B cell (primary cell): ENCODE data around the gene S100A1. TPM values are rescaled to one million over a fixed set of nuclear protein-coding genes. Genes with fewer than 3 reads are reported as not detected.

Source experiments
- ATAC-seq: fragments of 200-7000 bp; cut with Tn5 transposase; one replicate; pipeline ENCODE4 v1.10.0; 2021; ENCODE audit warnings: low read depth, mild to moderate bottlenecking, moderate number of reproducible peaks, moderate library complexity
- CTCF ChIA-PET: fragments of 350-600 bp; sonication (Branson Sonifier 250); formaldehyde crosslinking; loops from one replicate; lab custom pipeline; 2021; ENCODE audit warnings: antibody characterized with exemption, inconsistent platforms; lab: Charles Lee
- POLR2A ChIA-PET: fragments of 350-600 bp; sonication (Branson Sonifier 250); formaldehyde crosslinking; loops from one replicate; lab custom pipeline; 2021; ENCODE audit warnings: antibody characterized with exemption; lab: Charles Lee
- DNase-seq: peaks from one replicate; pipeline ENCODE4 v3.0.0; 2013
- H2AFZ ChIP-seq: 2 replicates; pipeline ENCODE4 v1.6.1; 2012; ENCODE audit warnings: mild to moderate bottlenecking, low read depth, low read length; ENCODE audit not compliant: insufficient read depth, poor library complexity, severe bottlenecking
- H3K27ac ChIP-seq, 2 donors: 1 replicate in 1 of 2; 2 replicates in 1 of 2; pipeline ENCODE4 v1.5.1; 2012 to 2013; ENCODE audit warnings: low read length in 2 of 2, mild to moderate bottlenecking in 2 of 2, moderate library complexity in 1 of 2
- H3K27me3 ChIP-seq, 4 experiments: fragments of 200-600 bp in 1 of 4; sonication (generic) in 1 of 4; replicated peaks in 1 of 4; 1 replicate in 2 of 4; 2 replicates in 2 of 4; pipeline versions ENCODE4 v1.6.1 to v1.7.0; 2013 to 2016; ENCODE audit warnings: low read length in 3 of 4, mild to moderate bottlenecking in 2 of 4, mixed read lengths in 1 of 4, moderate library complexity in 1 of 4; ENCODE audit not compliant: insufficient read depth in 4 of 4, control insufficient read depth in 3 of 4; ENCODE audit errors: control extremely low read depth in 1 of 4
- H3K36me3 ChIP-seq, 2 experiments: replicated peaks in 1 of 2; 1 replicate in 1 of 2; 2 replicates in 1 of 2; pipeline versions ENCODE4 v1.6.1 to v1.7.1; 2013; ENCODE audit warnings: low read length in 1 of 2; ENCODE audit not compliant: insufficient read depth in 2 of 2, control insufficient read depth in 1 of 2; ENCODE audit errors: control extremely low read depth in 1 of 2, extremely low read depth in 1 of 2
- H3K4me1 ChIP-seq, 2 donors: fragments of 200-600 bp in 1 of 2; sonication (generic) in 1 of 2; 1 replicate in 1 of 2; 2 replicates in 1 of 2; pipeline versions ENCODE4 v1.5.1 to v1.6.1; 2013 to 2017; ENCODE audit warnings: low read length in 2 of 2; ENCODE audit not compliant: control insufficient read depth in 2 of 2, insufficient read depth in 2 of 2
- H3K4me2 ChIP-seq: replicated peaks from 2 replicates; pipeline ENCODE3; 2012; ENCODE audit warnings: mild to moderate bottlenecking, low read depth, low read length; ENCODE audit not compliant: poor library complexity, severe bottlenecking
- H3K4me3 ChIP-seq, 5 experiments: fragments of 200-600 bp in 1 of 5; sonication (generic) in 1 of 5; 1 replicate in 3 of 5; 2 replicates in 2 of 5; pipeline versions ENCODE4 v1.5.1 to v1.7.0; 2011 to 2016; ENCODE audit warnings: low read length in 4 of 5, mild to moderate bottlenecking in 4 of 5, low read depth in 2 of 5, control low read depth in 1 of 5, moderate library complexity in 1 of 5; ENCODE audit not compliant: insufficient read depth in 1 of 5; ENCODE audit errors: control extremely low read depth in 1 of 5, extremely low read depth in 1 of 5
- H3K79me2 ChIP-seq: fragments of 200-600 bp; sonication (generic); one replicate; pipeline ENCODE4 v1.6.0; 2016; ENCODE audit warnings: low read length; ENCODE audit not compliant: control insufficient read depth, insufficient read depth
- H3K9ac ChIP-seq: fragments of 200-600 bp; sonication (generic); 2 replicates; pipeline ENCODE4 v1.6.1; 2017; ENCODE audit warnings: mild to moderate bottlenecking, low read length, moderate library complexity
- H3K9me3 ChIP-seq, 3 donors: one replicate each; pipeline versions ENCODE4 v1.6.1 to v1.7.1; 2013; ENCODE audit warnings: low read length in 2 of 3; ENCODE audit not compliant: control insufficient read depth in 2 of 3, insufficient read depth in 1 of 3; ENCODE audit errors: control extremely low read depth in 1 of 3
- H4K20me1 ChIP-seq: 2 replicates; pipeline ENCODE4 v1.6.0; 2012; ENCODE audit warnings: mild to moderate bottlenecking, low read length; ENCODE audit not compliant: insufficient read depth, control insufficient read depth, poor library complexity, severe bottlenecking
- H3K27ac Mint-ChIP-seq: one replicate; pipeline ENCODE4 v1.8.0; 2021; ENCODE audit warnings: mixed read lengths
- H3K27me3 Mint-ChIP-seq: one replicate; pipeline ENCODE4 v1.8.0; 2021; ENCODE audit warnings: mixed read lengths
- H3K4me1 Mint-ChIP-seq: one replicate; pipeline ENCODE4 v1.8.0; 2021; ENCODE audit warnings: mixed read lengths
- H3K4me3 Mint-ChIP-seq: one replicate; pipeline ENCODE4 v1.8.0; 2021; ENCODE audit warnings: mixed read lengths
- H3K9me3 Mint-ChIP-seq: one replicate; pipeline ENCODE4 v1.8.0; 2022; ENCODE audit warnings: mixed read lengths; ENCODE audit not compliant: insufficient read depth
- CTCF ChIP-seq: fragments of 200-600 bp; IDR thresholded peaks from one replicate; pipeline ENCODE4 v1.8.0; 2022; ENCODE audit warnings: antibody characterized with exemption, mild to moderate bottlenecking
- EZH2 ChIP-seq: IDR thresholded peaks from 2 replicates; pipeline ENCODE4 v1.6.1; 2012; ENCODE audit warnings: borderline replicate concordance, low read depth, mild to moderate bottlenecking, moderate library complexity, low read length; ENCODE audit not compliant: insufficient read depth, poor library complexity, severe bottlenecking
- WGBS: methylation state at CpG from one replicate; pipeline ENCODE4 v1.1.5; 2013; ENCODE audit warnings: missing lambda C conversion rate; ENCODE audit not compliant: insufficient coverage; 5-methylcytosine and 5-hydroxymethylcytosine counted together
- intact Hi-C: fragments of 100-400 bp; cut with micrococcal nuclease; formaldehyde crosslinking; loops from one replicate; pipeline ENCODE4 v1.10.0; 2022
- polyA plus RNA-seq: library from polyadenylated mRNA; depleted of rRNA; stranded (reverse); fragments of >200 nt; gene quantifications from 2 replicates; pipeline ENCODE4 v1.2.3, GENCODE V29; 2012
- total RNA-seq, 2 donors: library from RNA; stranded (reverse); fragments of 120-200 nt in 1 of 2; gene quantifications; 1 replicate in 1 of 2; 2 replicates in 1 of 2; pipeline versions ENCODE4 v1.2.3 to v1.2.4, GENCODE V29; 2013 to 2022

The S100A1 gene
- total and polyA plus RNA-seq, 2 donors (not counting 1 experiment from before 2014, with no cell fraction given): not detected

GRCh38 chr1:153614906-153615305 is 13.3 kb upstream of the S100A1 start:
- no peak for DNase-seq
- POLR2A ChIA-PET: no interaction called here
- H3K9ac ChIP-seq: no peak overlapping the region

GRCh38 chr1:153615406-153615805 is 12.8 kb upstream of the S100A1 start:
- no peak for TF ChIP-seq CTCF
- TF ChIP-seq EZH2: no peak
- H3K4me1 ChIP-seq: peaks cover 10% of the 10 kb centered on the region in 2 donors
- no peaks in the 10 kb centered on the region for H3K27me3 ChIP-seq
- no peaks in the 10 kb centered on the region for H3K79me2 ChIP-seq
- DNase-seq (no peak), ATAC-seq (no peak)
- Mint-ChIP-seq H3K27ac (no peak overlapping the region), H3K9me3 (no peaks in the 10 kb centered on the region), H3K4me1 (no peaks in the 10 kb centered on the region), H3K27me3 (no peaks in the 10 kb centered on the region), H3K4me3 (no peak overlapping the region)
- H3K9me3 ChIP-seq: no peaks in the 10 kb centered on the region
- ChIA-PET POLR2A (no interaction called here), CTCF (interaction anchor here (1.0 to 1.3 kb wide), 2 partner anchors 11 to 47 kb away, joined by 3 read pairs; no protein-coding TSS in a partner anchor)
- no CpG with 5 or more reads among the region's 2 CpGs for WGBS
- H3K27ac ChIP-seq: no peak overlapping the region
- H3K9ac ChIP-seq: no peak overlapping the region
- no peaks in the 10 kb centered on the region for H4K20me1 ChIP-seq
- intact Hi-C loops: no loop called here
- H3K36me3 ChIP-seq: no peaks in the 10 kb centered on the region
- no peak overlapping the region for H3K4me2 ChIP-seq
- H2AFZ ChIP-seq: no peak overlapping the region
- no peak overlapping the region for H3K4me3 ChIP-seq

More at GRCh38 chr1:153614906-153615305, 13.3 kb upstream of the S100A1 start:
- WGBS: 100% methylated on average over 3 of the region's 7 CpGs
- H3K79me2 ChIP-seq: no peaks in the 10 kb centered on the region
- H3K4me3 Mint-ChIP-seq: no peak overlapping the region
- no peak overlapping the region for H3K4me2 ChIP-seq
- no peak for ATAC-seq
- no peaks in the 10 kb centered on the region for H3K27me3 ChIP-seq
- H3K9me3 ChIP-seq: no peaks in the 10 kb centered on the region
- no peaks in the 10 kb centered on the region for H4K20me1 ChIP-seq
- H3K4me3 ChIP-seq: no peak overlapping the region
- no peaks in the 10 kb centered on the region for H3K36me3 ChIP-seq
- no peak overlapping the region for H3K27ac ChIP-seq
- CTCF ChIA-PET: interaction anchor here (1.0 to 1.3 kb wide), 2 partner anchors 10 to 46 kb away, joined by 3 read pairs; no protein-coding TSS in a partner anchor
- intact Hi-C loops: no loop called here
- no peak overlapping the region for H2AFZ ChIP-seq
- H3K4me1 ChIP-seq: peaks cover 10% of the 10 kb centered on the region in 2 donors
- no peak overlapping the region for H3K27ac Mint-ChIP-seq
- no peaks in the 10 kb centered on the region for H3K27me3 Mint-ChIP-seq
- no peaks in the 10 kb centered on the region for H3K9me3 Mint-ChIP-seq
- no peaks in the 10 kb centered on the region for H3K4me1 Mint-ChIP-seq
- TF ChIP-seq EZH2 (no peak), CTCF (no peak)
